GM21528 (cell line): ENCODE results near the gene SLIT1.

ENCODE experiments used
- ATAC-seq: cut with Tn5 transposase; IDR thresholded peaks from one replicate; pipeline ENCODE4 v1.9.1; 2021; ENCODE audit warnings: mild to moderate bottlenecking, moderate library complexity; ENCODE audit not compliant: unreplicated experiment, low FRiP score

Gene SLIT1

GRCh38 chr10:97144297-97144696, 41.5 kb downstream of the SLIT1 start:
- ATAC-seq, result no peak

GRCh38 chr10:97142834-97143233, 42.9 kb downstream of the SLIT1 start:
- ATAC-seq, result no peak

GRCh38 chr10:97140902-97141745, 44.6 kb downstream of the SLIT1 start:
- no peak for ATAC-seq

GRCh38 chr10:97140049-97140846, 45.5 kb downstream of the SLIT1 start:
- no peak for ATAC-seq

- no peak for ATAC-seq
Observed at GRCh38 chr10:97139651-97140048, 46.1 kb downstream of the SLIT1 start.

GRCh38 chr10:97138846-97139245, 46.9 kb downstream of the SLIT1 start:
- ATAC-seq, result no peak

GRCh38 chr10:97138174-97138573, 47.6 kb downstream of the SLIT1 start:
- ATAC-seq, result no peak

GRCh38 chr10:97136756-97137155, 49.0 kb downstream of the SLIT1 start:
- no peak for ATAC-seq

GRCh38 chr10:97135464-97135863, 50.3 kb downstream of the SLIT1 start:
- no peak for ATAC-seq

GRCh38 chr10:97134983-97135382, 50.8 kb downstream of the SLIT1 start:
- ATAC-seq, result no peak

- no peak for ATAC-seq
Observed at GRCh38 chr10:97134110-97134509, 51.6 kb downstream of the SLIT1 start.

GRCh38 chr10:97132273-97132672, 53.5 kb downstream of the SLIT1 start:
- ATAC-seq, result no peak

GRCh38 chr10:97131666-97132065, 54.1 kb downstream of the SLIT1 start:
- ATAC-seq, result no peak

- no peak for ATAC-seq
Observed at GRCh38 chr10:97131181-97131628, 54.6 kb downstream of the SLIT1 start.

- no peak for ATAC-seq
Observed at GRCh38 chr10:97129666-97130065, 56.1 kb downstream of the SLIT1 start.

- no peak for ATAC-seq
Observed at GRCh38 chr10:97128516-97129154, 57.1 kb downstream of the SLIT1 start.

GRCh38 chr10:97128039-97128492, 57.7 kb downstream of the SLIT1 start:
- no peak for ATAC-seq

- ATAC-seq, result no peak
Observed at GRCh38 chr10:97127509-97127908, 58.2 kb downstream of the SLIT1 start.

GRCh38 chr10:97124211-97124610, 61.5 kb downstream of the SLIT1 start:
- ATAC-seq, result no peak

GRCh38 chr10:97123765-97124164, 62.0 kb downstream of the SLIT1 start:
- no peak for ATAC-seq

GRCh38 chr10:97121041-97121440, 64.7 kb downstream of the SLIT1 start:
- no peak for ATAC-seq
